Dermis microvascular lymphatic vessel endothelial cell (primary cell): ENCODE measurements around the gene IDH2. TPM values are rescaled to one million over a fixed set of nuclear protein-coding genes. Genes with fewer than 3 reads are reported as not detected.
"Not testable (repeated sequence)": the region's sequence is repeated elsewhere in the genome, so short reads cannot be mapped to it uniquely, and the experiment has no call there.

Experiments used
- DNase-seq, 2 donors: peaks; one replicate each; pipeline versions ENCODE4 v3.0.0 to v3.0.0-alpha.2; 2010; ENCODE audit warnings: low read depth in 2 of 2
- total RNA-seq: library from RNA; depleted of rRNA; stranded (reverse); fragments of >200 nt; gene quantifications from 2 replicates; pipeline ENCODE4 v1.2.1, GENCODE V29; 2014

IDH2 gene
- total RNA-seq, 1 donor from 2014 or later: 103 TPM

- DNase-seq: no peak
These were observed 16.7 kb downstream of the IDH2 start for GRCh38 chr15:90085565-90085964.

DNA sequence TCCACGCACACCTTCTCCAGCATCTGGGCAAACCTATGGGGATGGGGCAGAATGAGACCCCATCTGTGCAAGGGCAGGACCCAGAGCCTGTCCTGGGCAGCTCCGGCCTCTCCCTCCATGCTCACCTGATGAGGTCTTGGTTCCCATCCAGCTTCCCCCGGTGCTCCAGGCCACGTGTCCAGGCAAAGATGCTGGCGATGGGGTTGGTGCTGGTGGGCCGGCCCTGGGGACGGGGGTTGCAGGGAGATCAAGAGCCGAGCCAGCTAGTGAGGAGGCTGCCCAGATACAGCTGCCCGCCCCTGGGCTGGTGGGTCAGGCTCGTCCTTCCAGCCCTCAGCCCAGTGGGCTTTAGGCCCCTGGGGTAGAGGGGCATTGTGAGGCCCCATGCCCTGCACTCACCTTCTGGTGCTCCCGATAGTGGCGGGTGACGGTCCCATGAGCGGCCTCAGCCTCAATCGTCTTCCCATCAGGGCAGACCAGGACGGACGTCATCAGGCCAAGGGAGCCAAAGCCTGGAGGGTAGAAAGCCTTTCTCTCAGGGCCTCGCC is 17.3 kb downstream of the IDH2 start:
- DNase-seq: no peak

DNA sequence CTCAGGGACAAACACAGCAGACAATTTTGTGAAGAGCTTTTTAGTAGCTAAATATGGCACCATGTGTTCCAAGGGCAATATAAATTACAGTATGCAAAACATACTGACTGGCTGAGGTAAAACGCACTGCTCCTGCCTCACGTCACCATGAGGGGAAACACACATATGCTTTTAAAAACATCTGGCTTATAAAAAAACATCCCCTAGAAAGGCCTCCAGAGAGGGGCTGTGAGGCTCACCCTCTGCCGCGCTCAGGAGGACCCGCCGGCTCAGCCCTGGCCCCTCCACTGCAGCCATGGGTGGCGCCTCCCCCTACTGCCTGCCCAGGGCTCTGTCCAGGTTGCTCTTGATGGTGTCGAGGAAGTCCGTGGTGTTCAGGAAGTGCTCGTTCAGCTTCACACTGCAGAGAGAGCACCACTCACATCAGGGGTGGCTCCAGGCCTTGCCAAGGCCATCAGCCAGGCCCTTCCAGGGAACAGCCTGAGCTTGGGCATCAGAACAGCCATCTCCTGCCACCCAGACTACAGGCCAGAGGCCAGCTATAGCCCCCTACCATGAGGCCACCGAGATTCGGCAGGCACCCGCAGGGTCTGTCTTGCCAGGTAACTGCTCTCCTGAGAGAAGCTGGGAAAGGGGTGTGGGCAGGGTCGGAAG is 18.2 kb downstream of the IDH2 start:
- DNase-seq: no peak

GRCh38 chr15:90083419-90083818 is 18.8 kb downstream of the IDH2 start:
- no peak for DNase-seq

DNA sequence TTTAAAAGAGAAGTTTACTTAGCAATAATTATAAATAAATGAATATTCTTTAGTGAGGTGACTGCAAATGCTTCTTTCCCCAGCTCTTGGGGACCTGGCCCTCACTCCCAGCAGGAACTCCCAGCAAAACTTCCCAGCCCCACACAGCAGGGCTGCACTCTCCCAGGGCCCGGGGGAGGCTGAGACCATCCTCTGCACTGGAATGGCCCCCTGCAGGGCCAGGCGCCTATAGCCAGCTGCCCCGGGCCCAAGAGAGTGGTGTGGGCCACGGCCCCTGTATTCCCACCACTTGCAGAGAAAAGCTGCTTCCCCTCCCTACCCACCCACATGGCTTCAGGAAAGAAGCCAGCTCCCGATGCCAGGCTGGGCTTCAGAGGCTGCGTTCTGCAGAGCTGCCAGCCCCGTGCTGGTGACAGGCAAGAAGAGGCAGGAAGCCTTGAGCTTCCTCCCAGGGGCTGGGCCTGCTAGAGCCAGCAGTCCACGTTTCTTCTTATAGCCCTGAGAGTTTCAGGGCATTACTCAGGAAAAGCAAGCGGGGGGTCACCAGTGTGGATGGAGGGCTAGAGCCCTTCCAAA is 20.0 kb downstream of the IDH2 start:
- no peak for DNase-seq

GRCh38 chr15:90080818-90081393 is 21.4 kb downstream of the IDH2 start:
- DNase-seq: no peak

- no peak for DNase-seq
These were observed 21.9 kb downstream of the IDH2 start for GRCh38 chr15:90080458-90080755.

DNA sequence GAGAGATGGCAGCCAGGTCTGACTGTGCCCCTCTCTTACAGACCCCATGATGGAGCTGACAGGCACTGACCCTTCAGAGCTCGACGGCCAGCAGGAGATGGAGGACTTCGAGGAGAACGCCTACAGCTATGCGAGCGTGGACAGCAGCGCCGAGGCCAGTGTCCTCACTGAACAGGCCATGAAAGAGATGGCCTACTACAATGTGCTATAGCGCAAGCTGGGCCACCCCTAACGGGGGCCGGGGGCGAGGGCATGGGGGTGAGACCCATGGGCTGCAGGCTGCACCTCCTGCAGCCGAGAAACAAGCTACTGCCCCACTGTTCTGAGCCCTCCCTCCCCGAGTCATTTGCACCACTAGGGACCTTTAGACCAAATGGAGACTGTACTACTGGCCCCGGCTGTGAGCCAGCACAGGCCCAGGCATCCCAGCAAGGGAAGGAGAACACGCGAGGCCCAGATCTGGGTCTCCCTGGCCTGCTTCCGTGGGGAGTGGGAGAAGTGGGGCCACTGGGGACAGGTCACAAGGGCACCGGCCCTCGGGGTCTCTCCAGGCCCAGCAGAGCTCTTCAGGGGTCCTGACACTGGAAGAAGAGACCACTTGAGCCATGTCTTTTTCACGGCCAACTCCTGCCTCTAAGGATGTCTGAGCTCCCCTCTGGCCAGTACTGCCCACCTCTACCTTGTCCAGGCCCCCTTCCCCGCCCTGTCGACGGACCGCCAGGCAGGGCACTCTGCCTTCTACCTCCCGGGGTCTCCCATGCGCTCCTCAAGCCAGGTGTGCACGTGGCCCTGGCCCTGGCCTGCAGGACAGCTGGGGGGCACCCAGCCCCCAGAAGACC is 22.4 kb downstream of the IDH2 start:
- no peak for DNase-seq

GRCh38 chr15:90078965-90079364 is 23.3 kb downstream of the IDH2 start:
- DNase-seq: no peak

DNA sequence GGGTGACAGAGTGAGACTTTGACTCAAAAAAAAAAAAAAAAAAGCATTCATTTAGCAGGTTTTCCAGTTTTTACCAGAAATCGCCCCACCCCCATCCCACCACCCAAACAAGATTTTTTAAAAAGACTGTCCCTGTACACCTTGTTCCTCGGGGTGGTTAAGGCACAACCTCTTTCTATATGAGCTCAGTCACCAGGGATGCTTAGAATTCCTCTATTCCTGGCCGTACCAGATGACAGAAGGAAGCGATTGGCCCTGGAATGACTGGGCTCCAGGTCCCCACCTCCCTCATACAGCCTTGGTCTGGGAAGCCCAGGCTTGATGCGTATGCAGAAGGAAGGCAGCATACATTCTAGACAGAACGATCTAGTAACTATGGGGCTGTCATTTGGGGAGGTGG is 25.6 kb downstream of the IDH2 start:
- no peak for DNase-seq

GRCh38 chr15:90075420-90076289 is 26.6 kb downstream of the IDH2 start:
- no peak for DNase-seq

- no peak for DNase-seq
These were observed 27.4 kb downstream of the IDH2 start for GRCh38 chr15:90074916-90075315.

GRCh38 chr15:90074023-90074422 is 28.2 kb downstream of the IDH2 start:
- no peak for DNase-seq

DNA sequence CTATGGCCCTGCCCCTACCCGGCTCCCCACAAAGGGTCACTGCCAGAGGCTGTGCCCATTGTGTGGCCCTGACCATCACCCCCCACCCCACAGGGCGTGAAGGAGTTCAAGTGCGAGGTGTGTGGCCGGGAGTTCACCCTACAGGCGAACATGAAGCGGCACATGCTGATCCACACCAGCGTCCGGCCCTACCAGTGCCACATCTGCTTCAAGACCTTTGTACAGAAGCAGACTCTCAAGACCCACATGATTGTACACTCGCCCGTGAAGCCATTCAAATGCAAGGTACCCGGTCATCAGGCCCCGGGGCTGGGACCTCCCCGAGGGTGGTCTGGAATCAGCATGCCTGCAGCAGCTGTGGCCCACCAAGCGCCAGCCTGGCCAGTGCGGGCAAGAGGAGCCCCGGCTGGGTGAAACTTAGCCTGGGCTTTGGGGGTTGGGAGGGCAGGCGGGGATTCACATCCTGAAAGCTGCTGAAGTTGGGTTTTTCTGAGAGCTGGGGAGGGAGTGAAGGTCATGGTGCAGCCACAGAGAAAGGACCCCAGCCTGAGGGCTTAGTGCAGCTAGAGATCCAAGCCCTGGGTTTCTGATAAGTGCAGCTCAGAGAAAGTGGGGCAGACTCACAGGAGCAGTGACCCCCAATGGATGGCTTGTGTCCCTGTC is 29.2 kb downstream of the IDH2 start:
- DNase-seq: no peak

GRCh38 chr15:90071220-90071807 is 31.0 kb downstream of the IDH2 start:
- peak; percentile 79 to 89 for DNase-seq

- DNase-seq: not testable (repeated sequence)
These were observed 31.6 kb downstream of the IDH2 start for GRCh38 chr15:90070623-90071022.

DNA sequence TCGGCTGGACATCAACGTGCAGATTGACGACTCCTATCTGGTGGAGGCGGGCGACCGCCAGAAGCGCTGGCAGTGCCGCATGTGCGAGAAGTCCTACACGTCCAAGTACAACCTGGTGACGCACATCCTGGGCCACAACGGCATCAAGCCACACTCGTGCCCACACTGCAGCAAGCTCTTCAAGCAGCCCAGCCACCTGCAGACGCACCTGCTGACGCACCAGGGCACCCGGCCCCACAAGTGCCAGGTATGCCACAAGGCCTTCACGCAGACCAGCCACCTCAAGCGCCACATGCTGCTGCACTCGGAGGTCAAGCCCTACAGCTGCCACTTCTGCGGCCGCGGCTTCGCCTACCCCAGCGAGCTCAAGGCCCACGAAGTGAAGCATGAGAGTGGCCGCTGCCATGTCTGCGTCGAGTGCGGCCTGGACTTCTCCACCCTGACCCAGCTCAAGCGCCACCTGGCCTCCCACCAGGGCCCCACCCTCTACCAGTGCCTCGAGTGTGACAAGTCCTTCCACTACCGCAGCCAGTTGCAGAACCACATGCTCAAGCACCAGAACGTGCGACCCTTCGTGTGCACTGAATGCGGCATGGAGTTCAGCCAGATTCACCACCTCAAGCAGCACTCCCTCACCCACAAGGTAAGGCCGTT is 34.2 kb downstream of the IDH2 start:
- no peak for DNase-seq

DNA sequence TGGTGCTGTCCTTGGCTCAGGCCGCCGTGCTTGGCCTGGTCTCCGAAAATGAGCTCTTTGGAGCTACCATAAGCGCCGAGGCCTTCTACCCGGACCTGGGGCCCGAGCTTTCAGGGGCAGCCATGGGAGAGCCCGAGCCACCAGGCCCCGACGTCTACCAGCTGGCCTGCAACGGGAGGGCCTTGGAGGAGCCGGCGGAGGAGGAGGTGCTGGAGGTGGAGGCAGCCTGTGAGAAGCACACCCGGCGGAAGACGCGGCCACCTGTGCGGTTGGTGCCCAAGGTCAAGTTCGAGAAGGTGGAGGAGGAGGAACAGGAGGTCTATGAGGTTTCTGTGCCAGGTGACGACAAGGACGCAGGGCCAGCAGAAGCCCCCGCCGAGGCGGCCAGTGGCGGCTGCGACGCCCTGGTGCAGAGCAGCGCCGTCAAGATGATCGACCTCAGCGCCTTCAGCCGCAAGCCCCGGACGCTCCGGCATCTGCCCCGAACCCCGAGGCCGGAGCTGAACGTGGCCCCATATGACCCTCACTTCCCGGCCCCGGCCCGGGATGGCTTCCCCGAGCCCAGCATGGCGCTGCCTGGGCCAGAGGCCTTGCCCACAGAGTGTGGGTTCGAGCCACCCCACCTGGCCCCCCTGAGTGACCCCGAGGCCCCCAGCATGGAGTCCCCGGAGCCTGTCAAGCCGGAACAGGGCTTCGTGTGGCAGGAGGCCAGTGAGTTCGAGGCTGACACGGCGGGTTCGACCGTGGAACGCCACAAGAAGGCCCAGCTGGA is 34.9 kb downstream of the IDH2 start:
- no peak for DNase-seq

- no peak for DNase-seq
These were observed 36.6 kb downstream of the IDH2 start for GRCh38 chr15:90065682-90066049.
